ENCODE results near the gene TGFBI. TPM values are rescaled to one million over a fixed set of nuclear protein-coding genes. Genes with fewer than 3 reads are reported as not detected.

TGFBI gene
- total RNA-seq (2021) (108 and 115 TPM in 2 replicates), Bru-seq, nascent RNA (percentile 70 among the genes with signal in this experiment), BruChase-seq, experiment 1, labeled RNA remaining after a 2-hour chase (percentile 57 among the genes with signal in this experiment), BruChase-seq, experiment 2, labeled RNA remaining after a 6-hour chase (percentile 64 among the genes with signal in this experiment)
- long read RNA-seq, transcript TGFBI-201 (17 exons, 2,804 nt), result major isoform, 34 of 162 reads
- long read RNA-seq, partial matches to known transcripts, result 115 of 162 reads
- long read RNA-seq, other reads (novel, unspliced or antisense), result 12 of 162 reads

- TF ChIP-seq EZH2 (IDR thresholded peaks at IDR 0.05; ENCODE audit: borderline replicate concordance, low read depth, low read length, poor library complexity, severe bottlenecking) (no peak), CTCF (conservative IDR thresholded peaks at IDR 0.05; ENCODE audit: low read depth, low read length) (no peak)
- Histone ChIP-seq H3K36me3 (ENCODE audit: insufficient read depth, low read length, poor library complexity, severe bottlenecking) (no peaks in the 10 kb centered on the region), H3K9me3 (ENCODE audit: low read depth, low read length, poor library complexity, severe bottlenecking) (no peaks in the 10 kb centered on the region), H3K4me3 (ENCODE audit: low read depth, low read length, poor library complexity, severe bottlenecking) (peak within 1 kb of the TSS; percentile 44), H3K27ac (ENCODE audit: low read depth, low read length, poor library complexity, severe bottlenecking) (peak within 1 kb of the TSS; percentile 45), H3K4me1 (ENCODE audit: insufficient read depth, low read length, poor library complexity, severe bottlenecking) (peaks cover 53% of the 10 kb centered on the region), H3K27me3 (replicated peaks; ENCODE audit: insufficient read depth, low read depth, low read length, poor library complexity) (no peaks in the 10 kb centered on the region)
- peak; percentile 63 for DNase-seq (ENCODE audit: low spot score)
- ChIA-PET CTCF (no interaction called here), POLR2A (ENCODE audit: low non-redundant PET) (no interaction called here)
- BruUV-seq (replicated peaks), result no TSS peak
- intact Hi-C loops (cut with micrococcal nuclease; ENCODE audit: unreplicated experiment), result no loop called here
Observed at GRCh38 chr5:136028782-136029742, at the start of gene TGFBI. TGFBI (plus strand) TSS chr5:136028988; CDS start chr5:136029056, 68 bp downstream.

GRCh38 chr5:135978993-135979392 lies 49.8 kb upstream of the TGFBI start:
- no peak for TF ChIP-seq EZH2 (IDR thresholded peaks at IDR 0.05; ENCODE audit: borderline replicate concordance, low read depth, low read length, poor library complexity, severe bottlenecking)
- TF ChIP-seq CTCF (conservative IDR thresholded peaks at IDR 0.05; ENCODE audit: low read depth, low read length), result no peak
- Histone ChIP-seq H3K27me3 (replicated peaks; ENCODE audit: insufficient read depth, low read depth, low read length, poor library complexity) (no peaks in the 10 kb centered on the region), H3K27ac (ENCODE audit: low read depth, low read length, poor library complexity, severe bottlenecking) (no peak overlapping the region), H3K4me3 (ENCODE audit: low read depth, low read length, poor library complexity, severe bottlenecking) (no peak overlapping the region), H3K9me3 (ENCODE audit: low read depth, low read length, poor library complexity, severe bottlenecking) (no peaks in the 10 kb centered on the region), H3K4me1 (ENCODE audit: insufficient read depth, low read length, poor library complexity, severe bottlenecking) (peaks cover 4% of the 10 kb centered on the region), H3K36me3 (ENCODE audit: insufficient read depth, low read length, poor library complexity, severe bottlenecking) (no peaks in the 10 kb centered on the region)
- no TSS peak for BruUV-seq (replicated peaks)
- ChIA-PET POLR2A (ENCODE audit: low non-redundant PET) (no interaction called here), CTCF (interaction anchor here (1.5 kb wide), 1 partner anchor 58 kb away, joined by 3 read pairs; no protein-coding TSS in a partner anchor)
- no peak for DNase-seq (ENCODE audit: low spot score)
- intact Hi-C loops (cut with micrococcal nuclease; ENCODE audit: unreplicated experiment), result no loop called here

GRCh38 chr5:135979510-135979909 lies 49.3 kb upstream of the TGFBI start:
- BruUV-seq (replicated peaks), result no TSS peak

More at GRCh38 chr5:135979510-135979909, 49.3 kb upstream of the TGFBI start:
- intact Hi-C loops (cut with micrococcal nuclease; ENCODE audit: unreplicated experiment), result no loop called here
- no peak overlapping the region for H3K4me3 ChIP-seq (ENCODE audit: low read depth, low read length, poor library complexity, severe bottlenecking)
- no peaks in the 10 kb centered on the region for H3K27me3 ChIP-seq (replicated peaks; ENCODE audit: insufficient read depth, low read depth, low read length, poor library complexity)
- POLR2A ChIA-PET (ENCODE audit: low non-redundant PET), result no interaction called here
- no peaks in the 10 kb centered on the region for H3K9me3 ChIP-seq (ENCODE audit: low read depth, low read length, poor library complexity, severe bottlenecking)
- CTCF ChIA-PET, result no interaction called here
- H3K36me3 ChIP-seq (ENCODE audit: insufficient read depth, low read length, poor library complexity, severe bottlenecking), result no peaks in the 10 kb centered on the region
- no peak for TF ChIP-seq CTCF (conservative IDR thresholded peaks at IDR 0.05; ENCODE audit: low read depth, low read length)
- TF ChIP-seq EZH2 (IDR thresholded peaks at IDR 0.05; ENCODE audit: borderline replicate concordance, low read depth, low read length, poor library complexity, severe bottlenecking), result no peak
- H3K27ac ChIP-seq (ENCODE audit: low read depth, low read length, poor library complexity, severe bottlenecking), result no peak overlapping the region
- DNase-seq (ENCODE audit: low spot score), result no peak
- H3K4me1 ChIP-seq (ENCODE audit: insufficient read depth, low read length, poor library complexity, severe bottlenecking), result peaks cover 4% of the 10 kb centered on the region
